Ascending aorta (tissue), 2 donors: ENCODE data around the gene CYGB. TPM values are rescaled to one million over a fixed set of nuclear protein-coding genes. Genes with fewer than 3 reads are reported as not detected.

Experiments used
- DNase-seq, 2 donors: peaks; one replicate each; pipeline ENCODE4 v3.0.0-alpha.2; 2019; ENCODE audit warnings: low spot score in 2 of 2
- H3K27ac ChIP-seq, 2 donors: fragments of 200-600 bp; sonication (generic); one replicate each; pipeline ENCODE4 v1.5.1; 2016 to 2017; ENCODE audit warnings: mild to moderate bottlenecking in 1 of 2
- H3K27me3 ChIP-seq: fragments of 200-600 bp; sonication (generic); one replicate; pipeline ENCODE4 v1.5.1; 2017
- H3K36me3 ChIP-seq, 2 donors: fragments of 200-600 bp; sonication (generic); one replicate each; pipeline ENCODE4 v1.5.1; 2016
- H3K4me1 ChIP-seq, 2 donors: fragments of 200-600 bp; sonication (generic); one replicate each; pipeline ENCODE4 v1.5.1; 2016 to 2017; ENCODE audit warnings: mild to moderate bottlenecking in 1 of 2
- H3K4me3 ChIP-seq, 2 donors: fragments of 200-600 bp; sonication (generic); one replicate each; pipeline ENCODE4 v1.5.1; 2016 to 2017; ENCODE audit warnings: mild to moderate bottlenecking in 1 of 2
- H3K9me3 ChIP-seq, 2 donors: fragments of 200-600 bp; sonication (generic); one replicate each; pipeline ENCODE4 v1.5.1; 2016
- CTCF ChIP-seq, 3 experiments: fragments of 200-600 bp in 2 of 3; fragments of 450-650 bp in 1 of 3; sonication (generic) in 2 of 3; IDR thresholded peaks; one replicate each; pipeline ENCODE4 v1.5.1; 2016 to 2019; ENCODE audit warnings: antibody characterized with exemption in 3 of 3, mild to moderate bottlenecking in 1 of 3, moderate library complexity in 1 of 3
- intact Hi-C: fragments of 100-400 bp; cut with DNase I; formaldehyde crosslinking; loops from one replicate; pipeline ENCODE4 v1.15.1; 2023
- total RNA-seq: library from RNA; depleted of rRNA; stranded (reverse); fragments of >200 nt; gene quantifications from one replicate; pipeline ENCODE4 v1.1.0, GENCODE V29; 2016

CYGB gene
- total RNA-seq, 1 donor from 2014 or later: 60.7 TPM

- Histone ChIP-seq H3K36me3 (peaks cover 0 to 4% of the 10 kb centered on the region in 2 donors), H3K9me3 (no peaks in the 10 kb centered on the region), H3K4me1 (no peaks in the 10 kb centered on the region), H3K4me3 (no peak overlapping the region), H3K27ac (no peak overlapping the region), H3K27me3 (no peaks in the 10 kb centered on the region)
- no peak for DNase-seq
- intact Hi-C loops: no loop called here
- no peak for TF ChIP-seq CTCF (IDR thresholded peaks at IDR 0.05)
These were observed 33.5 kb upstream of the CYGB start for GRCh38 chr17:76570877-76571471.

- DNase-seq: no peak
- Histone ChIP-seq H3K27ac (no peak overlapping the region), H3K36me3 (peaks cover 3 to 7% of the 10 kb centered on the region in 2 donors), H3K9me3 (no peaks in the 10 kb centered on the region), H3K4me1 (no peaks in the 10 kb centered on the region), H3K27me3 (no peaks in the 10 kb centered on the region), H3K4me3 (no peak overlapping the region)
- intact Hi-C loops: no loop called here
- TF ChIP-seq CTCF (IDR thresholded peaks at IDR 0.05): no peak
These were observed 32.9 kb upstream of the CYGB start for GRCh38 chr17:76570457-76570856.

GRCh38 chr17:76569607-76570279, 32.2 kb upstream of the CYGB start:
- Histone ChIP-seq H3K9me3 (no peaks in the 10 kb centered on the region), H3K4me3 (no peak overlapping the region), H3K27ac (no peak overlapping the region), H3K27me3 (no peaks in the 10 kb centered on the region), H3K4me1 (no peaks in the 10 kb centered on the region), H3K36me3 (peaks cover 8 to 9% of the 10 kb centered on the region in 2 donors)
- TF ChIP-seq CTCF (IDR thresholded peaks at IDR 0.05): no peak
- intact Hi-C loops: no loop called here
- DNase-seq: no peak

- no peaks in the 10 kb centered on the region for H3K9me3 ChIP-seq
- H3K36me3 ChIP-seq: peaks cover 12 to 13% of the 10 kb centered on the region in 2 donors
- TF ChIP-seq CTCF (IDR thresholded peaks at IDR 0.05): no peak
- no peak overlapping the region for H3K4me3 ChIP-seq
- DNase-seq: no peak
- intact Hi-C loops: no loop called here
- H3K27me3 ChIP-seq: no peaks in the 10 kb centered on the region
- H3K4me1 ChIP-seq: no peaks in the 10 kb centered on the region
- H3K27ac ChIP-seq: no peak overlapping the region
These were observed 31.3 kb upstream of the CYGB start for GRCh38 chr17:76568811-76569221.

GRCh38 chr17:76567634-76568432, 30.3 kb upstream of the CYGB start:
- no peak for DNase-seq
- Histone ChIP-seq H3K36me3 (peaks cover 13 to 22% of the 10 kb centered on the region in 2 donors), H3K4me3 (no peak overlapping the region), H3K27me3 (no peaks in the 10 kb centered on the region), H3K4me1 (no peaks in the 10 kb centered on the region), H3K9me3 (no peaks in the 10 kb centered on the region), H3K27ac (no peak overlapping the region)
- intact Hi-C loops: no loop called here
- no peak for TF ChIP-seq CTCF (IDR thresholded peaks at IDR 0.05)
